ENCODE measurements around the gene DIP2C.
"Not testable (repeated sequence)": the region's sequence is repeated elsewhere in the genome, so short reads cannot be mapped to it uniquely, and the experiment has no call there.

Gene DIP2C

DNA sequence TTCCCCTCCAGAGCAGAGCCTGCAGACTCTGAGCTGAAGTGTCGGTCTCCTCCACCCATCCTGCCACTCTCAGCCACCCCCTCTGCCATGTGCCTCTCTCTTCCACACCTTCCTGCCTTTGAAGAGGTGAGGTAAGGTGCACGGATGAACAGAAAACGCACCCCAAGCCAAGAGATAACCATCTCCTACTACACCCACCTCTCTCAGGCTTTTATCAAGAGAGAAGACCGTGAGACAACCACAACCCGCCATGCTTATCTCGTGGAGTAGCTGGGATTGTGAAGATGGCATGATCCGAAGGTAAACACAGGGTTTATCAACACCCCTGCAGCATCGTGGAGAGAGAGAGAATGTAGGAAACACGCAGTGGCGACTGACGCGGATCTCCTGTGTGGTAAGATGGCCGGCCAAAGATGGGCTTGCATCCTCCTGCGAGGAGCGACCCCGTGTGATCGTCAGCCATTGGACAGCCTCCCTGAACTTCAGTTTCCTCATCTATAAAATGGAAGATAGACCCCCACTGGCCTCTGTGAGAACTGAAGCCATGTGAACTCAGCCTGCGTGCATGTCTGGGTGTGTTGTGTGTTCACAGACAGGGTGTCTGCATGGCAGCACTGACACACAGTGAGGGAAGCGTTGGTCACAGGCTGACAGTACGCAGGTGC is 219.0 kb downstream of the DIP2C start:
- DNase-seq, result no peak

DNA sequence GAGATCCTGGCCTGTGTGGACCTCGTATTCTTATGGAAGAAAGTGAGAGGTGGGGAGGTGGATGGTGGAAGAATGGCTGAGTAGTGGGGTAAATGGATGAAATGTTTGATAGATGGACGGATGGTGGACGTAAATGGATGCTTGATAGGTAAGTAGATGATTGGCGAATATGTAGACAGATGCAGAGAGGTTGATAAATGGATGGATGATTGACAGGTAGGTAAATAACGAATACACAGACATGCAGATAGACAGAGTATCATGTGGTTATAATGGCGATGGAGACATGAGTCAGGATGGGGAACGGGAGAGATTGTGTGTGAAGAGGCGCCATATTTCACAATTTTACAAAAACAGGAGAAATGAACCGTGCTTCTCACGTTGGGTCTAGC is 219.5 kb downstream of the DIP2C start:
- no peak for DNase-seq

DNA sequence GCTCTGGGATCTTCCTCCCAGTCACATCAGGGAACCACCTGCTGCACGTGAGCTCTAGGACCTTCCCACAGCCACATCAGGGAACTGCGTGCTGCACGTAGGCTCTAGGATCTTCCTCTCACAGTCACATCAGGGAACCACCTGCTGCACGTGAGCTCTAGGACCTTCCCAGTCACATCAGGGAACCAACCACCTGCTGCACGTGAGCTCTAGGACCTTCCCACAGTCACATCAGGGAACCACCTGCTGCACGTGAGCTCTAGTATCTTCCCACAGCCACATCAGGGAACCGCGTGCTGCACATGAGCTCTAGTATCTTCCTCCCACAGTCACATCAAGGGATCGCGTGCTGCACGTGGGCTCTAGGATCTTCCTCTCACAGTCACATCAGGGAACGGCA is 229.7 kb downstream of the DIP2C start:
- no peak for DNase-seq

DNA sequence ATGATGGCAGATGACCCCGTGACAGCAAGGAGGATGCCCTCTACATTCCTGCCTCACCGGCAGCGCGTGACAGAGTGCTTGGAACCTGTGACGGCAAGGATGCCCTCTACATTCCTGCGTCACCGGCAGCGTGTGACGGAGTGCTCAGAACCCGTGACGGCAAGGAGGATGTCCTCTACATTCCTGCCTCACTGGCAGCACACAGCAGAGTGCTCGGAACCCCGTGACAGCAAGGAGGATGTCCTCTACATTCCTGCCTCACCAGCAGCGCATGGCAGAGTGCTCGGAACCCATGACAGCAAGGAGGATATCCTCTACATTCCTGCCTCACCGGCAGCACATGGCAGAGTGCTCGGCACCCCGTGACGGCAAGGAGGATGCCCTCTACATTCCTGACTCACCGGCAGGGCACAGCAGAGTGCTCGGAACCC is 231.0 kb downstream of the DIP2C start:
- no peak for DNase-seq

DNA sequence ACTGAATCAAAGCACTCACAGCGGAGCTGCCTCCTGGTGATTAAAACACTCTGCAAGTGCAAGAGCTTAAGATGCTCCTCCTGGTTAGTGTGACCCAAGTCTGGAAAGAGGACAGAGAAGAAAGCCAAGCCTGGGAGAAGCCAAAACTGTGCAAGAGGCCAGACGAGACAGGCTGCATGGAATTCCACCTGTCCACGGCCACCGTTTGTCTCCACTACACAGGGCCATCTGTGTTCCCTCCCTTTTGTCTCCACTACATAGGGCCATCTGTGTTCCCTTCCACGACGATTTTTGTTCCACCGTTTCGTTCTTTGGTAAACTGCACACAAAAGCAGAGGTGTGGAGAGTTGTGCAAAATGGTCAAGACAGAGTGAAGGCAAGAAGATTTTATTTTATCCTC is 233.0 kb downstream of the DIP2C start:
- DNase-seq, result no peak

DNA sequence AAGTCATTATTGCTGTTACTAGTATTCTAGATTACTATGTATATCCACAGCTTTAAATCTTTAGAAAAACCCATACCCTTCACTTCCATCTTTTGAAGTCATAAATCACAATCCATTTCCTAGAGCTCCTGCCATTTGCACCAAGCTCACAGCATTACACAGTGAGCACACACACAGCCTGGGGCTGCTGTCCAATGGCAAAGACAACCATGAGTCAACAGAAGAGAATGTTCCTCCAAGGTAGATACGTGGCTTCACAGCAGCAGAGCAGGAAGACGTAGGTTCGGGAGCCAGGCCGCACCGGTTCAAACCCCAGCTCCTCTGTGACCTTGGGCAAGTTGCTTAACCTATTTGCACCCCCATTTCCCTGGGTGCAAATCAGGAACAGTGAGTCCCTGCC is 234.6 kb downstream of the DIP2C start:
- no peak for DNase-seq

DNA sequence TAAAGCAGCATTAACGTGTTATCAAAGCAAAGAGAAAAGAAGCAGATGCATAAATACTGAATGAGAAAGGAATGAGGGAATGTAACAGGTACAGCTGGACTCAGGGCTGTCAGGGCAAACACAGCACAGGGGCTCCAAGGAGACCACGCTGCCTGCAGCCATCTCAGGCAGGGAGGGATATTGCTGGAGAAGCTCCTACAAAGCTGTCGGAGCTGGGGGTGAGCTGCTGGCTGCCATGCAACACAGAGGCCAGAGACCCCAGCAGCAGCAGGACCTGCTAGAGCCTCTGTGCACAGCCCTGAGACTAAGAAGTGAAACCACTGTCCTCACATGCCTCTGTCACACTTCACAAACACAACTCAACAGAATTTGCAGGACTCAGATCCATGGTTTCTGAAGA is 235.8 kb downstream of the DIP2C start:
- no peak for DNase-seq

DNA sequence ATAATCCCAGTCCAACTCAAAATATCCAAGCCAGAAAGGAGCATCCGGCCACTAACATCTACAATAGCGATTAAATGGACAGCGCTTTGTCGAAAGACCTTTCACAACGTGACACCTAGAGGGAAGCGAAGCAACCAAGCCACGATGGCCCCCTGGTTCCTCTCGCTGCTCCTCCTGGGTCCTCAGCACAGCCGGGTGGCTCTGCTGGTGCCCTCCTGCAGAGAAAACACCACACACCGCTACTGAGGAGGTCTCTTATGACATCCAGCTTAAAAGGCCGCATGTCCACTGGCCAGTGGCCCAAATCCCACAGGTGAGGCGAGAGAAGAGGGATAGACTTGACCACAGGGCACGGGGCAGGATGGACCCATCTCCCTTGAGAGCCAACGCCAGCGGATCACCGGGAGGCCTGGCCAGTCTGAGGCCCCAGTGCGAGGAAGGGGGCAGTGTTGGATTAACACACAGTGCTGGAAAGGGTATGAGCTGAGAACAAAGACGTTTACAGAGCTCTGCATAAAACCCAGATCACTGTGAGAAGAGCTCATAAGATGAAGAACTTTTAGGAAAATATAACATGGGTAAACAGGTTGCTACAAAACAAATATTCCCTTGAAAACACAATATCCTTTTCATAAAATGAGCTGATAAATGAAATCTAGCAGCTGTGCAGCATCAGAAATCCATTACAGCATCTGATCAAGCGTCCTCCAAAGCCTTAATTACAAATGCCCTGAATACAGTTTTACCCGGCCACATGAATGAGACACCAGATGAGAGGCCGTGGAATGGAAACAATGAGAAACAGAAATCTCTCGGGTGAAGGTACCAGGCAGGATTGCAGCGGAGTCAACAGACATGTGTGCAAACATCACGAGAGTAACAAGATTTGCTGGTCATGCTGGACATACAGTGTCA is 236.7 kb downstream of the DIP2C start:
- DNase-seq, result no peak

DNA sequence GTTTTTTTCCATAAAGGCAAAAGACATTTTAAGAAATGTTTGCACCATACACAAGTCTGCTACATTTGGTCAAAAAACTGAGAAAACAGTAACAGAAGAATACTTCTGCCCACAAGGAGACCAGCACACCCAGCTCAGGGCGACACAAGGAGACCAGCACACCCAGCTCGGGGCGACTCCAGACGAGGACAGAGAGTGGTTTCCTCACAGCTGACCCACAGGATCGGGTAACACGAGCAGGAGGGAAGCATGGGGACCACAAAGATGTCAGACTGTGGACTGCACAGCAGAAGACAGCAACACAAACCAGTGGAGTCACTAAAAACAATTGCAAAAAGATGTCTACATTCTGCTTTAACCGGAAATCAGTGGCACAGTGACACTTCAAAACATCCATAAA is 237.6 kb downstream of the DIP2C start:
- DNase-seq, result no peak

DNA sequence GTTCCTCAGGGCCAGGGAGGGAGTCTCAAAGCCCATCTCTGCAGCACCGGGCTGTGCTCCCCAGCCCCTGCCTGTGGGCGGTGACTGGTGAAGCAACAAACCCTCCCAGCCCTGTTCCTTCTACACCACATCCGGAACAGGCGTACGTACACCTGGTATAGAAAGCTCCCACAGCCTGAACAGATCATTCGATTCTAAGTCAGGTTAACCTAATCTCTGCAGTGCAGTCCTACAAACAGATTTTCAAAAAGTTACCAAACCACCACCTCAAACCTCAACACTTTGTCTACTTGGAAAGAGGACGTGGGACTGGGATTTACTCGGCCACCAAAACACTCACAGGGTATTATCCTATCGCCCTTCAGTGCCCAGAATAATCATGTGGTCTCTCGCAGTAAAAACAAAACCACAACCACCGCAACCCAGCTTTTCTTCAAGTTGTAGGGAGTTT is 238.4 kb downstream of the DIP2C start:
- no peak for DNase-seq

DNA sequence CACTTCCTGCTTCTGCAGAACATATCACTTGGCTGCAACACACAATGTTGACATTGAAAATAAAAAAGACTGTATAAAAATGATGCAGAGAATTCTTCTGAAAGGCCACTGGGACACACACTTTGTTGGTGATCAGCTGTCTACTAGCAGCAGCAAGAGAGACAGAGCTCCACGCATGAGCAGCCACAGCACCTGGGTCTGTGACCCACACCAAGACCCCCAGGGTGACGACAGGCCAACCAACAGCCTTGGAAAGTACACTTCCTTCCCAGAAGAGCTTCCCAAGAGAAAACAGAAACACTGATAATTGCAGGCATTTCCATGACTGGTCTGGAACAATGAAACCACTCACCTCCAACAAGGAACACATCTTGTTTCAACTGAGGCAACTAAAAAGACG is 239.0 kb downstream of the DIP2C start:
- no peak for DNase-seq

DNA sequence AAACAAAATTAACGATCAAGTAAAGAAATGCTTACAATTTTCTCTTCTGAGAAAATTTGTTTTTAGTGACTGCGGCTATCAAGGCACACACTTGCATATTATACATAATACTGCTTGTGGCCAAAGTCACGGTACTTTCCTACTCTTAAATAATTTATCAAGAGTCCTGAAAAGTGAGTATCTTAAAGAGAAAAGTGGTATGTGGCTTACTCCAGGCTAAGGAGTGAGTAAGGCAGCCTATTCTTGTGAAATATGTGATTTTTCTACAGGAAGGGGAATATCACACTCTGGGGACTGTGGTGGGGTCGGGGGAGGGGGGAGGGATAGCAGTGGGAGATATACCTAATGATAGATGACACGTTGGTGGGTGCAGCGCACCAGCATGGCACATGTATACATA is 240.1 kb downstream of the DIP2C start:
- DNase-seq, result not testable (repeated sequence)

DNA sequence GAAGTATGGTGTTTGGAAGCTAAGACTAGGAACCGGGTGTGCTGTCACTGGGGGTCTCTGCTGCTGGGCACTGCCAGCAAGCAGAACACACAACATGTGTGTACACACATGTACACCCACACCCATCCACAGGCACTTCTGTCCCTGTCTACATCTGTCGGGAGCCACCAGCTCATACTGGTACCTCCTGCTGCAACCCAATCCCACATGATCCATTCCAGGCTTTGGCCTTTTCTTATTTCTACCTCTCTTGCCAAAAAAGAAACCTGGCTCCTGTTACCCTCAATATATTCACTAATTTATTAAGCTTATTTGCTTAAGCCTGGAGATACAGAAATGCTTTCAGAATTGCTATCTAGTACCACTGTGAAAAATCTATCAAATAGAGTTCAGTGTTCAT is 246.0 kb downstream of the DIP2C start:
- DNase-seq, result no peak

DNA sequence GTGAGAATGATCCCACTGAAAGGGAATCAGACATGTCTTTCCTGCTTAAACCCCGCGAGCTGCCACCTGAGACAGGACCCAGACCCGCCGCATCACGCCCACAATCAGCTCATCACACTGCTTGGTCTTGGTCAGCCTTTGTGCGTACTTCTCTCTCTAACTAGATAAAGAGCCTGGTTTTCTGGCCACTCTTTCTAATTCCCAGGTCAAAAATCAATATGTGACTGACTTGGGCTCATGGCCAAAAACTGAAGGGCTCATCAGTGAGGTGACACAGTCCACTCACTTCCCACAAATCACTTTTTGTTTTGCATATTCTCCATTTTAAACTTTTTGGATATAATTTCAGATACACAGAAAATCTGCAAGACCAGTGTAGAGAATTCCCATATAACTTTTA is 247.3 kb downstream of the DIP2C start:
- DNase-seq, result no peak

DNA sequence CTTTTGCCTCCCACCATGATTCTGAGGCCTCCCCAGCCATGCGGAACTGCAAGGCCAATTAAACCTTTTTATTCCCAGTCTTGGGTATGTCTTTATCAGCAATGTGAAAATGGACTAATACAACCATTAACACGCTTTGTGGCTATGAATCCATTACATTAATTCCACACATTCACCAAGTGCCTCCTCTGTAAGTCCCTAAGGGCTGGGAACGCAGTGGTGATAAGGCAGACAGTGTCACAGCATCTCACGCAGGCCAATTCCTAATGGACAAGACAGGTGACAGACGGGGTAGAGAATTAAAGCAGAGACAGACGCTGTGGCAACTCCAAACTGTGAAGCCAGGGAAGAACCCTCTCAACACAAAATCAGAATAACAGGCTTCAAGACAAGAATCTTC is 247.8 kb downstream of the DIP2C start:
- DNase-seq, result no peak

DNA sequence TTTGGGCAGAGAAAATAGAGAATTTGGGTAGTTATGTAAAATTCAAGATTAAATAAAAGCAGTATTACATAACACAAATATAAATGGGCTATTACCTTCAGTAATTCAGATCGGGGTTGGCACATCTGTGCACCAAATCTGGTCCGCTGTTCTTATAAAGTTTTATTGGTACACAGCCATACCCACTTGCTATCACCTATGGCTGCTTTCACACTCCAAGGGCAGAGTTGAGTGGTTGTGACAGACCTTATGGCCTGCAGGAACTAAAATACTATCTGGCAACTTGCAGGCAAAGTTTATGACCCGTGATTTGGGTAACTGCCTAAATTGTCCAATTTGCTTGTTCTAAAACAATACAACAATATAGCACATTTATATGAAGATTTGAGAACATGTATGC is 249.3 kb downstream of the DIP2C start:
- no peak for DNase-seq

DNA sequence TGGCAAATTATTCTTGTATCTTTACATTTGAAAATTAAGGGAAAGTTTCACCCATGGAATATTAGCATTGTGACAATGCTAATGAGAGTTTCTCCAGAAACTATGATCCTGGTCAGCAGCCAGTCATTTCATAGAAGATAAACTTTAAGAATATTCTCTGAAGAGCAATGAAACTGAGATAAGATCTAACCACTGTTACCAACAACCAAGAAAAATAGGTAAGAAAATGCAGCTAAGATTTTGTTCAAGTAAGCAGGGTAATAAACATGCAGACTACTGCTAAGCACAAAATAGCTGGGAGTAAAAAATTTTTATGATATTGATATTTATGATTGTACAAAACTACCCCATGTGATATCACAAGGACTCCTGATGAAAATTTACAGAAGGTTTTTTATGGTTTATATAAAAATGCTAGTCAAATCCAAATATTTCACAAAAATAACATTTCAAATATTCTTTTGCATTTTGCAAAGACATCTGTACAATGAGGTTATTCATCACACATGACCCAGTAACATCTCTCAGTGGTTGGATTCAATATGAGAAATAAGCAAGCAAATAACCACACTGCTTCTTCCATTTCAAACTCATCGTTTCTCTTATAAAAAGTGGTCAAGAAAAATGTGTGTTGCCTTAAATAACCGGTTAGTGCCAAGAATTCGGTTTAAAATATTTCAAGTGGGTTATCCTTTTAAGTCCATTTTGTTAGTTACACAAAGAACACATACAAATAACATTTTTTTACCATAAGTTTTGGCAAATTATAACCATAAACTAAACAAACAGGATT is 251.6 kb downstream of the DIP2C start:
- no peak for DNase-seq

DNA sequence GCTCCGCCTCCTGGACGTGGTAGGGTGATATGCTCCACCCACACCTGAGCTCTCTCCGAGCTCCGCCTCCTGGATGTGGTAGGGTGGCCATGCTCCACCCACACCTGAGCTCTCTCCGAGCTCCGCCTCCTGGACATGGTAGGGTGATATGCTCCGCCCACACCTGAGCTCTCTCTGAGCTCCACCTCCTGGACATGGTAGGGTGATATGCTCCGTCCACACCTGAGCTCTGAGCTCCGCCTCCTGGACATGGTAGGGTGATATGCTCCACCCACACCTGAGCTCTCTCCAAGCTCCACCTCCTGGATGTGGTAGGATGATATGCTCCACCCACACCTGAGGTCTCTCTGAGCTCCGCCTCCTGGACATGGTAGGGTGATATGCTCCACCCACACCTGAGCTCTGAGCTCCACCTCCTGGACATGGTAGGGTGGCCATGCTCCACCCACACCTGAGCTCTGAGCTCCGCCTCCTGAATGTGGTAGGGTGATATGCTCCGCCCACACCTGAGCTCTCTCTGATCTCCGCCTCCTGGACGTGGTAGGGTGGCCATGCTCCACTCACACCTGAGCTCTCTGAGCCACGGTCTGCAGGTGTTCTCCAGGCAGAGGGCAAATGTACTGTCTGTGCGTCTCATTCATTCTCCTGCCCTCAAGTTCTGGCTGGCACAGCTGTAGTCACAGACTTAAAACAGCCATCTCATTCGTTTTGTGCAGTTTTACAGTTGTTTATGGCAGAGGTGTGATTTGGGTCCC is 252.4 kb downstream of the DIP2C start:
- no peak for DNase-seq

DNA sequence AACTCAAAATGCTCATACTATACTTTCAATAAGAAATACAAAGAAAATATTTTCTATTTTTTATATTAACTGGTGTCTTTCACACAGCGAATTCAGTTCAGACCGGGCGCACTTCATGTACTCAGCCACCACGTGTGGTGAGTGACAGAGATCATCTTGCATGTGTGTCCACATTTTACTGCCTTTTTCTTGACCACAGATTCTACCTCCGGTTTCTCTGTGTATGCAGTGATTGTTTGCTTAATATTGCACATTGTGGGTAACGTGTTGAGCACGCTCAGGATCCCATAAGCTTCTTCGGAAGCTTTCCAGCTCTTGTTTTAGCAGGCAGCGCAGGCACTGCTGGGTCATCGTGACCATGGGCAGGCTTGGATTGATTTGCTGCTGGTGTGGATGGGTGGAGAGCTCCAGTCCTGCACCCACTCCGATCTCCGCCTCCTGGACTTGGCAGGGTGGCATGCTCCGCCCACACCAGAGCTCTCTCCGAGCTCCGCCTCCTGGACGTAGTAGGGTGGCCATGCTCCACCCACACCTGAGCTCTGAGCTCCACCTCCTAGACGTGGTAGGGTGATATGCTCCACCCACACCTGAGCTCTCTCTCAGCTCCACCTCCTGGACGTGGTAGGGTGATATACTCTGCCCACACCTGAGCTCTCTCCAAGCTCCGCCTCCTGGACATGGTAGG is 253.3 kb downstream of the DIP2C start:
- DNase-seq, result no peak

DNA sequence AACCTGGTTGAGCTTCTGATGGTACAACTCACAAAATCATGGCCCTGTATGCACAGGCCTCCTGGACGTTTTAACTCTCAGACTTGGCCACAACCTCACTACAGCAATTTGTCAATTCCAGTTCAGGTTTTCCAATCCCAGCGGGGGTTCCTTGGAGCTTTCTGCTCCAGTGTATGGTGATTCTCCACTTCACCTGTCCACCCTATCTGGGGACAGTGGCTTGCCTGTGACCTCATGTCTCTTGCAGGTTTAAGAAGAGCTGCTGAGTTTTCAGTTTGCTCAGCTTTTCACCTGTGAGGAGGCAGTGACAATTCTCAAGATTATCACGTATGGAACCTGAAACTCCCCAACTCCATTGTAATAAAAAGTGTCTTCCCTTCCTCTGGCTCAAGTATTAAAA is 254.1 kb downstream of the DIP2C start:
- no peak for DNase-seq

DNA sequence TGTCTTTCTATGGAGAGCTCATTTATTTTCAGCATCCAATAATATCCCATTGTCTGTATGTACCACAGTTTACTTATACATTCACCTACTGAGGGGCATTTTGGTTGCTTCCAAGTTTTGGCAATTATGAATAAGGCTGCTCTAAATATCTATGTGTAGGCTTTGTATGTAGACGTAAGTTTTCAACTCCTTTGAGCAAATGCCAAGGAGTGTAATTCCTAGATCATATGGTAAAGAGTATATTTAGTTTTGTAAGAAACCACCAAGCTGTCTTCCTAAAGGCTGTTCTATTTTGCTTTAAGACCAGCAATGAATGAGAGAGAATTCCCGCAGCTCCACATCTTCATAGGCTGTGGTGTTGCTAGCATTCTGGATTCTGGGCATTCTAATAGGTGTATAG is 259.8 kb downstream of the DIP2C start:
- no peak for DNase-seq
